K562 (cell line): ENCODE results near the gene TRIM33. TPM values are rescaled to one million over a fixed set of nuclear protein-coding genes. Genes with fewer than 3 reads are reported as not detected.
A peak's percentile ranks its signal among the peaks of the same experiment; 100 is the strongest.

Experiments used
- ATF4 ChIP-seq: fragments of 450-650 bp; formaldehyde crosslinking; IDR thresholded peaks from 2 replicates; pipeline ENCODE4 v1.4.0; 2022; ENCODE audit warnings: mild to moderate bottlenecking, moderate library complexity
- BMI1 ChIP-seq: fragments of 150-350 bp; IDR thresholded peaks from 2 replicates; pipeline ENCODE4 v1.6.1; 2014; ENCODE audit warnings: low read length
- BRF2 ChIP-seq: IDR thresholded peaks from 3 replicates; pipeline ENCODE4 v1.6.1; 2011; ENCODE audit warnings: borderline replicate concordance, mild to moderate bottlenecking; ENCODE audit not compliant: insufficient read length, insufficient read depth
- CBFA2T2 ChIP-seq: fragments of 450-650 bp; conservative IDR thresholded peaks from 2 replicates; pipeline ENCODE4 v1.6.1; 2017; ENCODE audit warnings: mild to moderate bottlenecking
- CUX1 ChIP-seq: fragments of 200-800 bp; sonication (Bioruptor generic); IDR thresholded peaks from 2 replicates; pipeline ENCODE4 v1.6.1; 2016; ENCODE audit warnings: missing genetic modification characterization, missing compliant biosample characterization
- E2F6 ChIP-seq, 2 experiments: IDR thresholded peaks; 2 replicates each; pipeline ENCODE4 v1.6.1; 2011; ENCODE audit warnings: borderline replicate concordance in 1 of 2, control low read depth in 1 of 2, low read depth in 1 of 2, low read length in 1 of 2, mild to moderate bottlenecking in 1 of 2, mixed read lengths in 1 of 2, moderate library complexity in 1 of 2; ENCODE audit not compliant: insufficient read depth in 1 of 2, insufficient read length in 1 of 2, poor library complexity in 1 of 2, severe bottlenecking in 1 of 2; ENCODE audit errors: extremely low read depth in 1 of 2
- HINFP ChIP-seq: fragments of 450-650 bp; conservative IDR thresholded peaks from 2 replicates; pipeline ENCODE4 v1.6.1; 2016; ENCODE audit warnings: missing genetic modification characterization, low read depth, mild to moderate bottlenecking, control low read depth, missing compliant biosample characterization
- HOXB6 ChIP-seq: fragments of 250-450 bp; sonication (Bioruptor Pico); IDR thresholded peaks from 2 replicates; pipeline ENCODE4 v1.5.1; 2022; ENCODE audit warnings: mild to moderate bottlenecking, borderline replicate concordance
- MYBL2 ChIP-seq, 2 experiments: fragments of 450-650 bp in 1 of 2; sonication (generic) in 1 of 2; formaldehyde crosslinking in 1 of 2; IDR thresholded peaks; 2 replicates each; pipeline versions ENCODE4 v1.6.1 to v1.8.1; 2017 to 2022; ENCODE audit warnings: borderline replicate concordance in 1 of 2, inconsistent platforms in 1 of 2, low read depth in 1 of 2, mild to moderate bottlenecking in 1 of 2, missing genetic modification reagents in 1 of 2, moderate library complexity in 1 of 2
- NR4A1 ChIP-seq, 2 experiments: fragments of 250-450 bp in 1 of 2; fragments of 450-650 bp in 1 of 2; sonication (Bioruptor Pico) in 1 of 2; IDR thresholded peaks; 2 replicates each; pipeline versions ENCODE4 v1.4.0 to v1.6.1; 2016 to 2020; ENCODE audit warnings: mild to moderate bottlenecking in 2 of 2, missing compliant biosample characterization in 1 of 2, missing genetic modification characterization in 1 of 2, moderate library complexity in 1 of 2
- SMARCA4 ChIP-seq: fragments of 450-650 bp; IDR thresholded peaks from 2 replicates; pipeline ENCODE4 v1.6.1; 2016
- SMARCB1 ChIP-seq: IDR thresholded peaks from 2 replicates; pipeline ENCODE4 v1.6.1; 2011; ENCODE audit warnings: improper control_type of control experiment, low read depth; ENCODE audit not compliant: insufficient read length
- SP1 ChIP-seq: sonication (generic); formaldehyde crosslinking; IDR thresholded peaks from 2 replicates; pipeline ENCODE4 v1.8.1; 2022; ENCODE audit warnings: mild to moderate bottlenecking, missing genetic modification reagents
- ZNF124 ChIP-seq: sonication (generic); formaldehyde crosslinking; IDR thresholded peaks from 2 replicates; pipeline ENCODE4 v1.8.1; 2022; ENCODE audit warnings: missing genetic modification reagents
- ZNF197 ChIP-seq: fragments of 200-800 bp; sonication (Bioruptor generic); IDR thresholded peaks from 2 replicates; pipeline ENCODE4 v1.6.1; 2016; ENCODE audit warnings: low read depth, missing genetic modification characterization, missing compliant biosample characterization
- ZNF316 ChIP-seq: fragments of 450-650 bp; IDR thresholded peaks from 2 replicates; pipeline ENCODE4 v1.6.1; 2016
- ZSCAN29 ChIP-seq: fragments of 450-650 bp; IDR thresholded peaks from 2 replicates; pipeline ENCODE4 v1.6.1; 2017
- polyA plus RNA-seq, 8 experiments: library from polyadenylated mRNA; depleted of rRNA in 4 of 8; stranded (reverse) in 5 of 8; unstranded in 3 of 8; fragments of >200 nt; fragmentation: Nextera tagmentation in 2 of 8; fragmentation: Illumina TruSeq in 1 of 8; extraction: Ambion mirVana in 2 of 8; extraction: Trizol in 1 of 8; gene quantifications; 2 replicates each; pipeline versions ENCODE4 v1.2.1 to v1.2.3, GENCODE V29; 2011 to 2014; ENCODE audit warnings: inconsistent platforms in 1 of 8, missing spikeins in 1 of 8
- total RNA-seq, 7 experiments: library from RNA; depleted of rRNA in 6 of 7; stranded (reverse); fragments of >200 nt in 6 of 7; fragmentation: Illumina TruSeq in 2 of 7; extraction: Trizol in 2 of 7; gene quantifications; 2 replicates each; pipeline versions ENCODE4 v1.2.1 to v1.2.3, GENCODE V29; 2011 to 2021; ENCODE audit warnings: low replicate concordance in 1 of 7

Gene TRIM33
- total and polyA plus RNA-seq, 9 of the 15 experiments (the other 6 are each of a cell fraction or from before 2014, with no cell fraction given): 9.3 to 58.4 (median 40.2) TPM

GRCh38 chr1:114346480-114347029, 164.4 kb downstream of the TRIM33 start (continued):
- TF ChIP-seq CUX1 (CRISPR knock-in tag): no peak
- TF ChIP-seq HINFP (tag): no peak
- no peak for TF ChIP-seq CBFA2T2
- no peak for TF ChIP-seq NR4A1 (CRISPR knock-in tag; IDR thresholded peaks at IDR 0.05)
- TF ChIP-seq NR4A1 (tag; IDR thresholded peaks at IDR 0.05): no peak
- no peak for TF ChIP-seq SMARCB1
- TF ChIP-seq SP1: peak; percentile 89
- TF ChIP-seq ZNF124 (CRISPR knock-in tag): no peak
- TF ChIP-seq ATF4 (CRISPR knock-in tag): no peak
- peak; percentile 54 to 60 for TF ChIP-seq E2F6 (IDR thresholded peaks at IDR 0.05; ENCODE audit: borderline replicate concordance in 1 of 2, extremely low read depth in 1 of 2, insufficient read depth in 1 of 2, insufficient read length in 1 of 2, low read depth in 1 of 2, low read length in 1 of 2, poor library complexity in 1 of 2, severe bottlenecking in 1 of 2)
- TF ChIP-seq BRF2: no peak
- no peak for TF ChIP-seq ZSCAN29
- TF ChIP-seq ZNF197 (CRISPR knock-in tag): 0 out of 2 replicates have a peak, but pooled peaks have one; percentile 42
- TF ChIP-seq BMI1: peak; percentile 58
- no peak for TF ChIP-seq HOXB6
- TF ChIP-seq SMARCA4: no peak
- TF ChIP-seq MYBL2 (IDR thresholded peaks at IDR 0.05; ENCODE audit: low read depth): no peak
- TF ChIP-seq MYBL2 (CRISPR knock-in tag; IDR thresholded peaks at IDR 0.05; ENCODE audit: borderline replicate concordance): no peak
- no peak for TF ChIP-seq ZNF316
